ENCODE data around the gene MRPS18A. TPM values are rescaled to one million over a fixed set of nuclear protein-coding genes. Genes with fewer than 3 reads are reported as not detected.

MRPS18A gene
- total and polyA plus RNA-seq, 2 of the 13 experiments (the other 11 are each of a cell fraction or from before 2014, with no cell fraction given), result 87.8 to 89.1 TPM

- TF ChIP-seq BRF2 (CRISPR knock-in tag; IDR thresholded peaks at IDR 0.05) (no peak), MYC (CRISPR knock-in tag; IDR thresholded peaks at IDR 0.05; ENCODE audit: borderline replicate concordance) (0 out of 2 replicates have a peak, but pooled peaks have one; percentile 66), NFIC (IDR thresholded peaks at IDR 0.05; ENCODE audit: low read length) (no peak), ZHX2 (IDR thresholded peaks at IDR 0.05; ENCODE audit: low read depth) (0 out of 2 replicates have a peak, but pooled peaks have one; percentile 51), ZHX2 (CRISPR knock-in tag; IDR thresholded peaks at IDR 0.05; ENCODE audit: borderline replicate concordance) (no peak), ZNF572 (CRISPR knock-in tag; IDR thresholded peaks at IDR 0.05) (peak; percentile 80; the same call in 1 of the 2 replicates), ZXDC (CRISPR knock-in tag; IDR thresholded peaks at IDR 0.05) (no peak; the same call in 1 of the 2 replicates), ZNF3 (CRISPR knock-in tag; IDR thresholded peaks at IDR 0.05) (no peak), GZF1 (CRISPR knock-in tag; IDR thresholded peaks at IDR 0.05) (no peak), ARID4A (CRISPR knock-in tag; IDR thresholded peaks at IDR 0.05; ENCODE audit: borderline replicate concordance) (no peak; the same call in 1 of the 2 replicates)
These were observed 20.1 kb downstream of the MRPS18A start (continued) for GRCh38 chr6:43667245-43668150.

Measured in HepG2 (cell line).